Neutrophil (primary cell): ENCODE results near the gene SMTNL1.
A peak's percentile ranks its signal among the peaks of the same experiment; 100 is the strongest.

Experiments used
- H3K27ac ChIP-seq: fragments of 200-600 bp; sonication (generic); 2 replicates; pipeline ENCODE4 v1.5.1; 2016; ENCODE audit warnings: mild to moderate bottlenecking, moderate library complexity
- H3K27me3 ChIP-seq: fragments of 200-600 bp; sonication (generic); 2 replicates; pipeline ENCODE4 v1.6.0; 2016; ENCODE audit warnings: mild to moderate bottlenecking
- H3K36me3 ChIP-seq: fragments of 200-600 bp; sonication (generic); 2 replicates; pipeline ENCODE4 v1.5.1; 2017
- H3K4me1 ChIP-seq, 2 experiments: fragments of 200-600 bp in 1 of 2; sonication (generic) in 1 of 2; 1 replicate in 1 of 2; 2 replicates in 1 of 2; pipeline versions ENCODE4 v1.5.1 to v1.6.1; 2013 to 2016; ENCODE audit warnings: low read depth in 1 of 2, low read length in 1 of 2, mild to moderate bottlenecking in 1 of 2, moderate library complexity in 1 of 2; ENCODE audit not compliant: control insufficient read depth in 1 of 2, insufficient read depth in 1 of 2
- H3K4me3 ChIP-seq, 2 experiments: fragments of 200-600 bp in 1 of 2; sonication (generic) in 1 of 2; 1 replicate in 1 of 2; 2 replicates in 1 of 2; pipeline ENCODE4 v1.5.1; 2013 to 2016; ENCODE audit warnings: low read depth in 1 of 2, low read length in 1 of 2, mild to moderate bottlenecking in 1 of 2, moderate library complexity in 1 of 2
- H3K9me3 ChIP-seq: fragments of 200-600 bp; sonication (generic); 2 replicates; pipeline ENCODE4 v1.5.1; 2016
- CTCF ChIP-seq: fragments of 200-600 bp; sonication (generic); IDR thresholded peaks from 2 replicates; pipeline ENCODE4 v1.5.1; 2016; ENCODE audit warnings: antibody characterized with exemption

The SMTNL1 gene

DNA sequence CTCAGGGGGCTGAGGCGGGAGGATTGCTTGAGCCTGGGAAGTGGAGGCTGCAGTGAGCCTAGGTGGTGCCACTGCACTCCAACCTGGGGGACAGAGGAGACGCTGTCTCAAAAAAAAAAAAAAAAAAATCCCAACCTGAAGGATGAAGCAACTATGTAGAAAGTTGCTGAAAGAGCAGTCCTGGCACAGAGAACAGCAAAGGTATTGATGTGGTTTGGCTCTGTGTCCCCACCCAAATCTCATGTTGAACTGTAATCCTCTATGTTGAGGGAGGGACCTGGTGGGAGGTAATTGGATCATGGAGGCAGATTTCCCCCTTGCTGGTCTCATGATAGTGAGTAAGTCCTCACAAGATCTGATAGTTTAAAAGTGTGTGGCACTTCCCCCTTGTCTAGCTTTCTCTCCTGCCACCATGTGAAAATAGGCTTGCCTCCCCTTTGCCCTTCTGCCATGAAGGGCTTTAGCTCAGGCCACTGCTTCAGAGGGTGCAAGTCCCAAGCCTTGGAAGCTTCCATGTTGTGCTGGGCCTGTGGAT, 49.4 kb downstream of the SMTNL1 start:
- H3K4me1 ChIP-seq = no peaks in the 10 kb centered on the region
- no peaks in the 10 kb centered on the region for H3K36me3 ChIP-seq
- H3K9me3 ChIP-seq = no peaks in the 10 kb centered on the region
- H3K27me3 ChIP-seq = no peaks in the 10 kb centered on the region
- no peak overlapping the region for H3K4me3 ChIP-seq
- no peak overlapping the region for H3K27ac ChIP-seq
- TF ChIP-seq CTCF = no peak

DNA sequence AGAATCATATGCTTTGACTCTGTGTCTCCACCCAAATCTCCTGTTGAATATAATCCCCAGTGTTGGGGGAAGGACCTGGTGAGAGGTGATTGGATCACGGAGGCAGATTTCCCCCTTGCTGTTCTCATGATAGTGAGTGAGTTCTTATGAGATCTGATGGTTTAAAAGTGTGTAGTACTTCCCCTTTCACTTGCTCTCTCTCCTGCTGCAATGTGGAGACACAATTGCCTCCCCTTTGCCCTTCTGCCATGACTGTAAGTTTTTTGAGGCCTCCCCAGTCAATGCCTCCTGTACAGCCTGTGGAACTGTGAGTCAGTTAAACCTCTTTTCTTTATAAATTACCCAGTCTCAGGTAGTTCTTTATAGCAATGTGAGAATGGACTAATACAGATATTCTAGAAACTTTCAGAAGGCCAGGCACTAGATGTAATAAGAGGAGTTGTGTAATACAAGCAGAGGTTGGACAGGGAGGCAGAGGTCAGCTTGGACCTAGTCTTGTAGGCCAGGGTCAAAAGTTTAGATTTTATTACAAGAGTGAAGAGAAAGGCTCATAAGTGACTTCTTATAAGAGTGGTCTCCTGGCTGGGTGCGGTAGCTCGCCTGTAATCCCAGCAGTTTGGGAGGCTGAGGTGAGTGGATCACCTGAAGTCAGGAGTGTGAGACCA, 50.8 kb downstream of the SMTNL1 start:
- H3K4me1 ChIP-seq = no peaks in the 10 kb centered on the region
- H3K27ac ChIP-seq = no peak overlapping the region
- H3K9me3 ChIP-seq = no peaks in the 10 kb centered on the region
- H3K27me3 ChIP-seq = no peaks in the 10 kb centered on the region
- H3K36me3 ChIP-seq = no peaks in the 10 kb centered on the region
- no peak for TF ChIP-seq CTCF
- H3K4me3 ChIP-seq = no peak overlapping the region

DNA sequence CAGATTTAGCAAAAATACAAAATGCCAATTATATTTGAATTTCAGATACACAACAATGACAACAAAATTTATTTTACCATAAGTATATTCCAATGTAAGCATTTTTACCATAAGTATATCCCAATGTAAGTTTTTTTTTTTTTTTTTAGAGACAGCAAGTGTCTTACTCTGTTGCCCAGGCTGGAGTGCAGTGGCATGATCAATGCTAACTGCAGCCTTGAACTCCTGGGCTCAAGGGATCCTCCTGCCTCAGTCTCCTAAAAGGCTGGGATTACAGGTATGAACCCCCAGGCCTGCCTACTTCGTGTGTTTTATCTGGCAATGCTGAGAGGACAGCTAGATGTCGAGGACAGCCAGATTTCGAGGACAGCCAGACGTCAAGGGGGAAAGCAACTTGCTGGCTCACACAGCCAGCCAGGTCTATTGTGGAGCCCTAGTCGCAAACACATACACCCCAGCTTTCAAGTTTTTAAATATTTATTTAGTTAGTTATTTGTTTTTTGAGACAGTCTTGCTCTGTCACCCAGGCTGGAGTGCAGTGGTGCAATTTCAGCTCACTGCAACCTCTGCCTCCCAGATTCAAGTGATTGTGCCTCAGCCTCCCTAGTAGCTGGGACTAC, 59.0 kb downstream of the SMTNL1 start:
- Histone ChIP-seq H3K9me3 (no peaks in the 10 kb centered on the region), H3K4me1 (peaks cover 17 to 21% of the 10 kb centered on the region in 2 experiments), H3K27ac (no peak overlapping the region), H3K27me3 (peaks cover 22% of the 10 kb centered on the region), H3K36me3 (no peaks in the 10 kb centered on the region), H3K4me3 (no peak overlapping the region)
- TF ChIP-seq CTCF = no peak

GRCh38 chr11:57597461-57597915, 60.1 kb downstream of the SMTNL1 start, which contains the start of gene SERPING1:
Gene SERPING1, plus strand, starts transcription at chr11:57597685. Its CDS starts 586 bp downstream, at chr11:57598271.
- H3K9me3 ChIP-seq = no peaks in the 10 kb centered on the region
- no peak for TF ChIP-seq CTCF
- H3K4me3 ChIP-seq = peak within 1 kb of the TSS; percentile 55 to 62
- H3K36me3 ChIP-seq = no peaks in the 10 kb centered on the region
- H3K27me3 ChIP-seq = peaks cover 22% of the 10 kb centered on the region
- peaks cover 17 to 21% of the 10 kb centered on the region in 2 experiments for H3K4me1 ChIP-seq
- H3K27ac ChIP-seq = no peak within 1 kb of the TSS

DNA sequence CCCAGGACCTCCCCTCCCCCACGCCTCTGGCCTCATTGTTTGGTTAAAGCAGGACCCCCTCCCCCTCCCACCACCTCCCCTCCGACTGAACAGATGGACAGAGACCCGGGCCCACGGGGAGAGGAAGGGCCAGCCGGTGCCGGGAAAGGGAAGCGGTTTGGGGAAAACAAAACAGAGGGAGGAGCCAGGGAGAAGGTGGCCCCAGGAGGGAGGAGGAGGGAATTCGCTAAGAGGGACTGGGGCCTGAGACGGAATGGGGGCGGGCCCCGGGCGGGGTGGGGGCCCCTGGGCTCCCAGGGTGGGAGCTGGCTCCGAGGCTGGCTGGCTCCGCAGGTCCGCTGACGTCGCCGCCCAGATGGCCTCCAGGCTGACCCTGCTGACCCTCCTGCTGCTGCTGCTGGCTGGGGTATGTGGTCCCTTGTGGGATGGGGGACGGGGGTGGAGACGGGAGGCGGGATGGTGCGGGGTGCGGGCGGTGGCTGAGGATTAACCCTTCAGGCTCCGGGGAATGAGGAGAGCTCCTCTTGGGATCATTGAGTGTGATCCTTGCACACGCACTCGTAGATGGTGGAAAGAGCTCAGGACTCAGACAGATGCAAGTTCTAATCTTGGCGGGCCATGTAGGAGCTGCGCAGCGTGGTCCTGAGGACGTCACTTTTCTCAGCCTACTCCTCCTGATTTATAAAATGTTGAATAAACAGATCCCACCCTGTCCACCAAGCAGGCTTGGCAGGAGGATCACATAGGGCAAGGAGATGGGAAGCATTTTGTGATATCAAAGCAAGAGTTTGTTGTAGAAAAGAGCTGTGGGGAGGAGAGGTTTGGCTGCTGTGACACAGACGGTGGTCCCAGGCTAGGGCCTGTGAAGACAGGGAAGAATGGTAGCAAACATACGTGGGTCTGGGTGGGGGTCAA, 60.8 kb downstream of the SMTNL1 start:
- TF ChIP-seq CTCF = no peak
- no peaks in the 10 kb centered on the region for H3K36me3 ChIP-seq
- peaks cover 17 to 21% of the 10 kb centered on the region in 2 experiments for H3K4me1 ChIP-seq
- peaks cover 22% of the 10 kb centered on the region for H3K27me3 ChIP-seq
- H3K4me3 ChIP-seq = peak overlapping the region; percentile 55 to 62
- no peak overlapping the region for H3K27ac ChIP-seq
- H3K9me3 ChIP-seq = no peaks in the 10 kb centered on the region
